Measurements from ENCODE around the gene PTOV1.

DNA sequence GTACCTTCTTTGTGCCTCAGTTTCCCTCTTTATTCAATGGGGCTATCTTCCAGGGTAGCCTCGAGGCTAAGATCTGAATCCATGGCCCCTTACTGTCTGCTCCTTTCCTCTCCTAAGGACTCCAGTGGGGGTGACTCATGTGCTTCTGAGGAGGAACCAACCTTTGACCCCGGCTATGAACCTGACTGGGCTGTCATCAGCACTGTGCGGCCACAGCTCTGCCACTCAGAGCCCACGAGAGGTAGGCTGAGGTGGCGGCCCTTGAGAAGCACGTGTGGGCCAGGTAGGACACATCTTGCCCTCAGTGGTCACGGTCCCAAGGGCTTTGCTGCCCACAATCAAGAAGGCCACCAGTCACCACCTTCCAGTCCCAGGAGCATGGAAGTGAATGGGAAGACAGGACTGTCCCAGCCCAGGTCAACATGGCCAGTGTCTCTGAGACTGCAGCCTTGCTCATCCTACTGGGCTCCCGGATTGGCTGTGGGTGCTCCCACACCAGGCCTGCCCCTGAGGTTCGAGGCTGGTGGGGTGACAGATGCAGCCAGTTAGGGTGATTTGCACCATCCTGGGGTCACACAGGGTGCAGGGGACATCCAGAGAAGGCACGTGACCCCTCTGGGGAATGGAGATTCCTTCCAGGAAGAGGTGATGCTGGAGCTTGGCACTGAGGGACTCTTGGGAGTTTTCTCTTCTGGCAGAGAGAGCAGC, 29.4 kb downstream of the PTOV1 start:
- TF ChIP-seq, protein P1, sequence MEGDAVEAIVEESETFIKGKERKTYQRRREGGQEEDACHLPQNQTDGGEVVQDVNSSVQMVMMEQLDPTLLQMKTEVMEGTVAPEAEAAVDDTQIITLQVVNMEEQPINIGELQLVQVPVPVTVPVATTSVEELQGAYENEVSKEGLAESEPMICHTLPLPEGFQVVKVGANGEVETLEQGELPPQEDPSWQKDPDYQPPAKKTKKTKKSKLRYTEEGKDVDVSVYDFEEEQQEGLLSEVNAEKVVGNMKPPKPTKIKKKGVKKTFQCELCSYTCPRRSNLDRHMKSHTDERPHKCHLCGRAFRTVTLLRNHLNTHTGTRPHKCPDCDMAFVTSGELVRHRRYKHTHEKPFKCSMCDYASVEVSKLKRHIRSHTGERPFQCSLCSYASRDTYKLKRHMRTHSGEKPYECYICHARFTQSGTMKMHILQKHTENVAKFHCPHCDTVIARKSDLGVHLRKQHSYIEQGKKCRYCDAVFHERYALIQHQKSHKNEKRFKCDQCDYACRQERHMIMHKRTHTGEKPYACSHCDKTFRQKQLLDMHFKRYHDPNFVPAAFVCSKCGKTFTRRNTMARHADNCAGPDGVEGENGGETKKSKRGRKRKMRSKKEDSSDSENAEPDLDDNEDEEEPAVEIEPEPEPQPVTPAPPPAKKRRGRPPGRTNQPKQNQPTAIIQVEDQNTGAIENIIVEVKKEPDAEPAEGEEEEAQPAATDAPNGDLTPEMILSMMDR (IDR thresholded peaks at IDR 0.05; ENCODE audit: low read length) = no peak
- no peak for TF ChIP-seq EZH2 (optimal IDR thresholded peaks at IDR 0.05; ENCODE audit: low read depth, low read length)

Data from MM.1S (cell line).